Measurements from ENCODE around the gene RPS24.
A peak's percentile ranks its signal among the peaks of the same experiment; 100 is the strongest.

RPS24 gene

DNA sequence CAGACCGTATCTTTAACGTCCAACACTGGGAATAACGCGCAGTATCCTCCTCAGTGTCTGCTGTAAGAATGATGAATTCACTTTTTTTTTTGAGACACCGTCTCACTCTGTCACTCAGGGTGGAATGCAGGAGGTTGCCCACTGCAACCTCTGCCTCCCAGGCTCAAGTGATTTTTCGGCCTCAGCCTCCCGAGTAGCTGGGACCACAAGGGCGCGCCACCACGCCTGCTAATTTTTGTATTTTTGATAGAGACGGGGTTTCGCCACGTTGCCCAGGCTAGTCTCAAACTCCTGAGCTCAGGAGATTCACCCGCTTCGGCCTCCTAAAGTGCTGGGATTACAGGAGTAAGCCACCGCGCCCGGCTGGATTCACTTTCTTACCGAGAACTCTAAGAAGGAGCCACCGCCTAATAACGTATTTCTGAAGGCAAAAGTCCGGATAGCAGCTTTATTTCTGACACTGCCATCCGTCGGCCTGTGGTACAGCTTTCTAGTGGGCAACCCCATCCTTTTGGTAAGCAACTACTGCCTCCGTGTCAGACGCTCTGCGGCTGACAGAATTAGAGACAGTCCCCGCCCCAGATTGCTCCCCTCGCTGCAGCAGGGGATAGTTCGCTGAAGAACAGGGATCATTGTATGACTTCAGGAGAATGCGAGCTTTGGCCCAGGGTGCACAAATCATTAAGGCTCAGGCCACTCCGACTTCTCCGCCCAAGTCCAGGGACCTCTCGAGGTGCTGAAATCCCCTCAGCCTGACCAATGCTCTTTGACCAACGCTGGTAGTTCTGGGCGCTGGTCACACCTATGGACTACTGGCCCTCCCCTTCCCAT is 5.0 kb upstream of the RPS24 start:
- no peak for DNase-seq

GRCh38 chr10:78029269-78030226 is 4.1 kb upstream of the RPS24 start, which contains the start of gene POLR3A:
Gene POLR3A, minus strand, starts transcription at chr10:78029515. Its CDS starts 108 bp downstream, at chr10:78029407.
- DNase-seq, result peak; percentile 94

GRCh38 chr10:78033387-78033636 is 351 bp upstream of the RPS24 start:
- no peak for DNase-seq

DNA sequence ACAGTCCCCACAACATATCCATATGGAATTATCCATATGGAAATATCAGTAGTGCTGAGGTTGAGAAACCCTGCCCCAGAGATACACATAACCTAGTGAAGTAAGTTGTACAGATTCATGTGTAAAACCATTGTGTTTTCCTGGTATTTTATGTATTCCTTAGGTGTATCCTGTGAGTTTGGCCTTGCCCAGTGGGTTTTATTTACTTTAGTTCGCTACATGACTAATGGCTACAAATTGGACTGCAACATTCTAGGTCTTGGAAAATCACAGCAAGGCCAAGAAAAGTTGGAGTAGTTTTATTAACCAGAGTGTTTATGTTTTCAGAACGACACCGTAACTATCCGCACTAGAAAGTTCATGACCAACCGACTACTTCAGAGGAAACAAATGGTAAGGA is 1.4 kb downstream of the RPS24 start:
- no peak for DNase-seq

GRCh38 chr10:78035437-78035836 is 1.8 kb downstream of the RPS24 start:
- DNase-seq, result no peak

DNA sequence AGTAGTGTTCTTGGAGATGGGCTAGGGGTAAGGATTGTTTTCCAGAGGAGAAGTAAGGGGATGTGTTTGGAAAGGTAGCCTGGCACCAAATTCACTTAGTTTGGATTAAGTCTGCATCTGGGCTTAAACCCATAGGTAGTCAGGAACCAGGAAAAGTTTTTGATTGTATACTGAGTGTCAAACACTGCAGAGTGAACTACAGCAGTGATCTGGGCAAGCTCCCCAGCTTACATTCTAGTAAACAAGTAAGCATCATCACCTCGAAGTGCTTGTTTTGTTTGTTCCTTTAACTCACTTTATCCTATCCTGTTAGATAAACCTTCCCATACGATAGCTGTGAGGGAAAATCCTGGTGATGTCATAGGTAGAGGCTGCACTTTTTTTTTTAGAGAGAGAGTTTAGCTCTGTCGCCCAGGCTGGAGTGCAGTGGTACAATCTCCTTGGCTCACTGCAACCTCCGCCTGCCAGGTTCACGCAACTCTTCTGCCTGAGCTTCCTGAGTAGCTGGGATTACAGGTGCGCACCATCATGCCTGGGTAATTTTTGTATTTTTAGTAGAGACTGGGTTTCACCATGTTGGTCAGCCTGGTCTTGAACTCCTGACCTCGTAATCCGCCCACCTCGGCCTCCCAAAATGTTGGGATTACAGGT is 2.4 kb downstream of the RPS24 start:
- no peak for DNase-seq

DNA sequence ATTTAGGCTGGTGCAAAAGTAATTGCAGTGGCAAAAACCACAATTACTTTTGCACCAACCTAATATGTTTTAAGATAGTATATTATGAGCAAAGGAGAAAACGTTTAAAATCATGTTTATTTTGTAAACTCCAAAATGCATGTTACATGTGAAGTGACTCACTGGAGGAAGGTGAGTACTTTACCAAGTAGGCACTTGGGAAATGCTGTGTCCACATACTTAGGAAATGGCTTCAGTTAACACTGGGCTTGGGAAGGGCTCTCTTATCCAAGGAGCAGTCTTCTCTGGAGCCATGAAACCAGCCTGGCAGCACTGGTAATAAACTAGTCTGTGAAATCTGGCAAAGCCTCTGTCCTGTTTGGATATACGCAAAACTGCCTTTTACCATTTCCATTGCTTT is 4.4 kb downstream of the RPS24 start:
- DNase-seq, result no peak

DNA sequence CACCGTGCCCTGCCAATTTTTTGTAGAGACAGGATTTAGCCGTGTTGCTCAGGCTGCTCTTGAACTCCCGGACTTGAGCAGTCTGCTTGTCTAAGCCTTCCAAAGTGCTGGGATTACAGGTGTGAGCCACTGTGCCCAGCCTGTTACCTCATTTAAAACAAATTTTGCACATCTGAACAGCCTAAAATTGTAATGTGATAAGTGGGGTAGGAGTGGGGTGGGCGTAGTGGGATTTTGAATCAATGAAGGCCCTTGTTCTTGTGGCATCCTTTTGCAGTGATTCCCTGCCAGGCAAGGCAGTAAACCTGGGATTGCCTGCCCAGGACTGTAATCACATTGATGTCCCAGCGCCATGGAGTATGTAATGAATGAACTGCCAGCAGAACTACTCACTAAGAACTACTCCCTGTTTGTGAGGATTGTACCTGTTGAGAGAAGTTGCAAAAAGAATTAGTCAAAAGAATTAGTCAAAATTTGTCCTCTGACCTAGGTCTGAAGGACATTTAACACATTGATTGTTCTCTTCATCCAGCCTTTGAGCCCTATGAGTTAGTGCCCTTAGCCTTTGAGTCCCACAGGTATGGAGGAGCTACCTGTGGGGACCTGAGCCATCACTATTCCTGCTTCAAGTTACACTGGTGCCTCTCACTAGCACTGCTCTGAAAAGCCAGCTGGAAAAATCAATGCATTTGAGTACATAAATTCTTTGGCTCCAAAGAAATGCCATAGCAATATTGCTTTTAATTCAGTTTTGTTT is 5.3 kb downstream of the RPS24 start:
- DNase-seq, result no peak

GRCh38 chr10:78039743-78040142 is 6.1 kb downstream of the RPS24 start:
- DNase-seq, result no peak

DNA sequence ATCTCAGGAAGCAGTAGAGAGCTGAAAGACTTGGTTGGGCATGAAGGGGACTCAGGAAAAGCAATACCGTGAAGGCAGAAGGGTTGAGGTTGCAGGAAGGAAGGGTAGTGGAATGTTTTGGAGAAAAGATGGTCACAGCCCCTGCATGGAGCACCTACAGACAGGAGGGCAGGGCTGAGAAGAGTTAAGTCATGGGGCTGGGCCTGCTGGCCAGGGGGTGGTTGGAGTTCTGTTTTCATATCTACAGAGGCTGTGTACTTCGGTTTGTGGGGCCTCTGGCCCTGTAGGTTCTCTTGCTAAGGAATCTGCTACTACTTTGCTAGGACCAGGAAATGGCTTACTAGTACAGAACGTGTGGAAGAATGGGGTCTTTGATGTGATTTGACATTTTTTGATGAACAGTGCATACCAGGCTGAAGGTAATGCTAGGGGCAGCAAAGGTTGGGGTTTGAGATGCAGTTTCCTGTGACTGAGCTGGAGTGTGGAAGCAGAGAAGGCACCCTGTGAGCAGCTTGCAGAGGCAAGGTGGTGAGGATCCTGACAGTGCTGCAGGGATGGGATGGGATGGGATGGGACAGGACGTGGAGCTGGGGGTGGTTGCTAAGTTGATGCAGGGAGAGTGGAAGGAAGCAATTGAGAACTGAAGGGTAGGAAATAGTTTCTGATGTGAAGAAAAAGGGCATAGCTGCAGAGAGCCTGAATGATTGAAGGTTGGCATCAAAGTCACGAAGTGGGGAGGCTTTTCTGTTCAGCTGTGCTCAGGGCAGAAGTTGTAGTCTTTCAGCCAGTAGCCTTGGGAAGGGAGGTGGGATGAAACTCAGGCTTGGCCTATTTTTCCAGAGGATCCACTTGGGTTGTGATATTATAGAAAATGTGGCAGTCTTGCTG is 7.8 kb downstream of the RPS24 start:
- DNase-seq, result no peak

GRCh38 chr10:78042058-78042751 is 8.5 kb downstream of the RPS24 start:
- no peak for DNase-seq

DNA sequence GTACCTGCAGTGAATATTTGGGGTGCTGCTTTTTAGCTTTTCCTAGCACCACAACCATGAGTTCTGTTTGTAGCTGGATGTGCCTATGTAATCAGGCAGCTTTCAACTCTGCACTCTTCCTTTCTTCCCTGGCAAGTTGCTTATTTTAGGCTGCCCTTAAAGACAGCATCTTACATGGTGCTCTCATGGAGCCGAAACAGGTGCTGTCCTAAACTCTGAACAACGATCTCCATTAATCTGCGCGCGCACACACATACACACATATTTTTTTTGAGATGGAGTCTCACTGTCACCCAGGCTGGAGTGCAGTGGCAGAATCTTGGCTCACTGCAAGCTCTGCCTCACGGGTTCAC is 9.1 kb downstream of the RPS24 start:
- no peak for DNase-seq

- DNase-seq, result no peak
These were observed 10.5 kb downstream of the RPS24 start for GRCh38 chr10:78044179-78044578.

GRCh38 chr10:78044699-78045098 is 11.0 kb downstream of the RPS24 start:
- DNase-seq, result no peak

DNA sequence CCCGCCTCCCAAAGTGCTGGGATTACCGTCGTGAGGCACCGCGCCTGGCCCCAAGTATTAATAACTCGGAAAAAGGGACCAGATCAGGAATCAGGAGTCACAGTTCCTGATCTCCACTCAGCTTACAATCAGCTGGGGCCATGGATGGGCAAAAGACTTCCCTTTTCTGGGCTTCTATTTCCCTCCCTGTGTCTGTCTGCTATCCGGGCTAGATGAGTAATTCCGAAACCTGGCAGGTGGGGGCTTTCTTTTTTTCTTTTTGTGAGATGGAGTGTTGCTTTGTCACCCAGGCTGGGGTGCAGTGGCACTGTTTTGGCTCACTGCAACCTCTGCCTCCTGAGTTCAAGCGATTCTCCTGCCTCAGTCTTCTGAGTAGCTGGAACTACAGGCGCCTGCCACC is 11.6 kb downstream of the RPS24 start:
- DNase-seq, result no peak

GRCh38 chr10:78045856-78046255 is 12.2 kb downstream of the RPS24 start:
- no peak for DNase-seq

DNA sequence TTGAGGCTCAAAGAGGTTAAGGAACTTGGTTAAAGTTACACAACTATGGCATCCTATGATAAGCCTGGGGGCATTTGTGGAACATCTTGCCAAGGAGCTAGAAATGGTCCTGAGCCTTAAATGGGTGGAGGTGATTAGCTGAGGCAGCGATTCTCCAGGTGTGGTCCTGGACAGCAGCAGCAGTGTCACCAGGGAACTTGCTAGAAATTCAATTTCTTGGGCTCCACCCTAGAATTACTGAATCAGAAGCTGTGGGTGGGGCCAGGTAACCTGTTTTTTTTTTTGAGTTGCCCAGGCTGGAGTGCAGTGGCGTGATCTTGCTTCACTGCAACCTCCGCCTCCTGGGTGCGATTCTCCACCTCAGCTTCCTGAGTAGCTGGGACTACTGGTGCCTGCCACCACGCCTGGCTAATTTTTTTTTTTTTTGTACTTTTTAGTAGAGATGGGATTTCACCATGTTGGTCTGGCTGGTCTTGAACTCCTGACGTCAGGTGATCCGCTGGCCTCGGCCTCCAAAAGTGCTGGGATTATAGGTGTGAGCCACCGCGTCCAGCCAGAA is 13.1 kb downstream of the RPS24 start:
- no peak for DNase-seq

DNA sequence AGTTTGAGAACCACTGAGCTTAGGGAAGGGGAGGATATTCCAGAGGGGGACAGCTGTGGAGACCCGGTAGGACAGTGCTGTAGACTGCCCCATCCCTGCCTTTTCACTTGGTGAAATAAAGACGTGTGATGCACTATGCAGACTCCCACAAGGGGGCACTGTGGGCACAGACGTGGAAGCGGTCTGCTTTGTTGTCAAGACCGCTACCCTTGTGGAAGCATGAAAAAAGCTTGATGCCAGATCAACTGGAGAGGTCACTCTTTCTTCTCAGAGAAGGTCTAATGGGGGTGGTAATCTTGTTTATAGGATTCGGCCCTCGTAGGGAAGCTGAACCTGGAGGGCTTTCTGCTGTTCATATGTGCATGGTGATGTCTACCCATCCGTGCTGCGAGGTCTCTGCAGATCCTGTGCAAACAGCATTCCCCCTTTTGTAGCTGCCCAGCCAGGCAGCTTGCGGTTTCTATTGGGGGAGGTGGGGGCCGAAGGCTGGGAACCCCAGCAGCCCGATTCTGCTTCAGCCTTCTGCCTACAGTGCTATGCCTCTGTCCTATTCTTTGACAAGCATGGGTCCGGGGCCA is 13.7 kb downstream of the RPS24 start:
- peak; percentile 82 for DNase-seq

DNA sequence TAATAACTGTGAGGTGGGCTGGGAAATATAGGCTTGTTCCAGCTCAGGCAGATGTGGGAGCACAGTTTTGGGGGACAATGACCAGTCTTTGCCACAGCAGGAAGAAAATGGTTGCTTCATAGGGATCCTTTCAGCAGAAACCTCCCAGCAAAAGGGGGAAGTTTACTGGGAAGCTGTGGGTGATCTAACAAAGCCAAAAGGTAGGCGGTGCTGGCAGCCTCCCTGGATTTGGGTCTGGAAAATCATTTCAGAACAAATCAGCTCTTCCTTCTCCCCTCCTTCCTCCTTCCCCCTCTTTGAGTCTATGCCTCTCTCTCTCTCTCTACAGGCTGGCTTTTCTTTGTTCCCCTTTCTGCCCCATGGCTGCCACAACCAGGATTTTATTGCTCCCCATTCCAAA is 16.2 kb downstream of the RPS24 start:
- no peak for DNase-seq

- DNase-seq, result no peak
These were observed 19.7 kb downstream of the RPS24 start for GRCh38 chr10:78053211-78053868.
